Limb (tissue), 2 donors: ENCODE measurements around the gene ANKRD28.

Source experiments
- DNase-seq, 2 donors: peaks; one replicate each; pipeline ENCODE4 v3.0.0-alpha.2; 2016; ENCODE audit errors: extremely low spot score in 2 of 2

ANKRD28 gene

GRCh38 chr3:15726043-15726442 is 71.7 kb downstream of the ANKRD28 start:
- no peak for DNase-seq

GRCh38 chr3:15724446-15724845 is 73.3 kb downstream of the ANKRD28 start:
- DNase-seq: no peak

- no peak for DNase-seq
These were observed 74.2 kb downstream of the ANKRD28 start for GRCh38 chr3:15723624-15723884.

- DNase-seq: no peak
These were observed 74.7 kb downstream of the ANKRD28 start for GRCh38 chr3:15722877-15723623.

GRCh38 chr3:15716178-15716577 is 81.6 kb downstream of the ANKRD28 start:
- no peak for DNase-seq

GRCh38 chr3:15714448-15714847 is 83.3 kb downstream of the ANKRD28 start:
- DNase-seq: no peak

- no peak for DNase-seq
These were observed 84.4 kb downstream of the ANKRD28 start for GRCh38 chr3:15713364-15713763.

GRCh38 chr3:15711281-15711680 is 86.5 kb downstream of the ANKRD28 start:
- DNase-seq: no peak

GRCh38 chr3:15708882-15709677 is 88.7 kb downstream of the ANKRD28 start:
- DNase-seq: no peak

GRCh38 chr3:15707779-15708178 is 90.0 kb downstream of the ANKRD28 start:
- no peak for DNase-seq

- no peak for DNase-seq
These were observed 94.4 kb downstream of the ANKRD28 start for GRCh38 chr3:15703346-15703745.

GRCh38 chr3:15694628-15695027 is 103.2 kb downstream of the ANKRD28 start:
- no peak for DNase-seq

- DNase-seq: no peak
These were observed 104.4 kb downstream of the ANKRD28 start for GRCh38 chr3:15693355-15693754.

- no peak for DNase-seq
These were observed 107.0 kb downstream of the ANKRD28 start for GRCh38 chr3:15690748-15691147.

- no peak for DNase-seq
These were observed 107.5 kb downstream of the ANKRD28 start for GRCh38 chr3:15690230-15690629.

GRCh38 chr3:15685927-15686326 is 111.9 kb downstream of the ANKRD28 start:
- DNase-seq: no peak

GRCh38 chr3:15683253-15683652 is 114.5 kb downstream of the ANKRD28 start:
- DNase-seq: no peak

GRCh38 chr3:15682561-15683185 is 115.1 kb downstream of the ANKRD28 start:
- DNase-seq: peak in 1 of 2 donors; percentile 38

- DNase-seq: no peak
These were observed 116.1 kb downstream of the ANKRD28 start for GRCh38 chr3:15681668-15682067.

- DNase-seq: no peak
These were observed 118.5 kb downstream of the ANKRD28 start for GRCh38 chr3:15679306-15679705.

- DNase-seq: no peak
These were observed 121.5 kb downstream of the ANKRD28 start for GRCh38 chr3:15676259-15676658.

GRCh38 chr3:15673536-15673935 is 124.2 kb downstream of the ANKRD28 start:
- DNase-seq: no peak

- no peak for DNase-seq
These were observed 130.3 kb downstream of the ANKRD28 start for GRCh38 chr3:15667484-15667883.
